PFSK-1 (cell line): ENCODE measurements around the gene PVALB.

Experiments
- FOXP2 ChIP-seq: optimal IDR thresholded peaks from 2 replicates; pipeline ENCODE3; 2011; ENCODE audit warnings: borderline replicate concordance, control low read depth, inconsistent platforms; ENCODE audit not compliant: insufficient read depth; ENCODE audit errors: extremely low read length, extremely low read depth
- POLR2AphosphoS5 ChIP-seq: IDR thresholded peaks from 2 replicates; pipeline ENCODE4 v1.6.1; 2012; ENCODE audit warnings: low read depth, mild to moderate bottlenecking, control low read depth, low read length, moderate library complexity
- REST ChIP-seq, 2 experiments: IDR thresholded peaks; 2 replicates each; pipeline versions ENCODE4 v1.6.1 to v1.8.0; 2011 to 2012; ENCODE audit warnings: low read depth in 2 of 2, low read length in 2 of 2, control low read depth in 1 of 2, inconsistent platforms in 1 of 2, mild to moderate bottlenecking in 1 of 2, moderate library complexity in 1 of 2; ENCODE audit not compliant: insufficient read depth in 1 of 2
- SIN3A ChIP-seq: IDR thresholded peaks from 2 replicates; pipeline ENCODE4 v1.6.1; 2012; ENCODE audit warnings: mild to moderate bottlenecking, low read length, moderate library complexity, borderline replicate concordance; ENCODE audit not compliant: insufficient read depth
- TAF1 ChIP-seq: IDR thresholded peaks from 2 replicates; pipeline ENCODE4 v1.6.1; 2012; ENCODE audit warnings: low read length, control low read depth, borderline replicate concordance; ENCODE audit not compliant: insufficient read depth

PVALB gene

GRCh38 chr22:36816339-36816635 lies 548 bp downstream of the PVALB start:
- TF ChIP-seq POLR2AphosphoS5 = no peak
- no peak for TF ChIP-seq FOXP2
- no peak for TF ChIP-seq REST (IDR thresholded peaks at IDR 0.05; ENCODE audit: insufficient read depth in 1 of 2, low read depth in 2 of 2, low read length in 2 of 2)
- no peak for TF ChIP-seq TAF1
- TF ChIP-seq SIN3A = no peak

- TF ChIP-seq TAF1 (no peak), REST (IDR thresholded peaks at IDR 0.05; ENCODE audit: insufficient read depth in 1 of 2, low read depth in 2 of 2, low read length in 2 of 2) (no peak), POLR2AphosphoS5 (no peak), SIN3A (no peak), FOXP2 (no peak)
Measured at GRCh38 chr22:36815558-36816338, 1.1 kb downstream of the PVALB start.

- no peak for TF ChIP-seq POLR2AphosphoS5
- no peak for TF ChIP-seq SIN3A
Measured at GRCh38 chr22:36814801-36815200, 2.0 kb downstream of the PVALB start.

GRCh38 chr22:36811094-36811800 lies 5.6 kb downstream of the PVALB start:
- no peak for TF ChIP-seq REST (IDR thresholded peaks at IDR 0.05; ENCODE audit: insufficient read depth in 1 of 2, low read depth in 2 of 2, low read length in 2 of 2)
- no peak for TF ChIP-seq TAF1
- no peak for TF ChIP-seq SIN3A
- TF ChIP-seq FOXP2 = no peak
- no peak for TF ChIP-seq POLR2AphosphoS5

GRCh38 chr22:36809351-36809750 lies 7.5 kb downstream of the PVALB start:
- no peak for TF ChIP-seq POLR2AphosphoS5
- TF ChIP-seq REST (IDR thresholded peaks at IDR 0.05; ENCODE audit: insufficient read depth in 1 of 2, low read depth in 2 of 2, low read length in 2 of 2) = no peak
- TF ChIP-seq FOXP2 = no peak
- TF ChIP-seq TAF1 = no peak
- TF ChIP-seq SIN3A = no peak
